Retinal pigment epithelial cell (primary cell): ENCODE results near the gene PCNX4.

ENCODE experiments used
- DNase-seq: peaks from one replicate; pipeline ENCODE4 v3.0.0-alpha.2; 2010; ENCODE audit warnings: low read depth
- H3K4me3 ChIP-seq: 2 replicates; pipeline ENCODE4 v1.5.1; 2011; ENCODE audit warnings: mild to moderate bottlenecking, low read length, control low read depth, moderate library complexity
- CTCF ChIP-seq: conservative IDR thresholded peaks from 2 replicates; pipeline ENCODE4 v1.5.1; 2011; ENCODE audit warnings: low read depth, low read length, control low read depth, inconsistent platforms

PCNX4 gene

GRCh38 chr14:60188696-60189095 lies 97.0 kb downstream of the PCNX4 start:
- DNase-seq = no peak
- H3K4me3 ChIP-seq = no peak overlapping the region
- no peak for TF ChIP-seq CTCF

GRCh38 chr14:60189923-60190840 lies 98.5 kb downstream of the PCNX4 start:
- no peak for DNase-seq
- no peak overlapping the region for H3K4me3 ChIP-seq
- no peak for TF ChIP-seq CTCF

- DNase-seq = no peak
Measured at GRCh38 chr14:60195179-60195810, 103.6 kb downstream of the PCNX4 start.

GRCh38 chr14:60196291-60196690 lies 104.6 kb downstream of the PCNX4 start:
- TF ChIP-seq CTCF = no peak
- no peak overlapping the region for H3K4me3 ChIP-seq
- no peak for DNase-seq

More at GRCh38 chr14:60195179-60195810, 103.6 kb downstream of the PCNX4 start:
- no peak overlapping the region for H3K4me3 ChIP-seq
- TF ChIP-seq CTCF = no peak

GRCh38 chr14:60197629-60198303 lies 106.0 kb downstream of the PCNX4 start:
- no peak for DNase-seq
- TF ChIP-seq CTCF = no peak
- H3K4me3 ChIP-seq = no peak overlapping the region

GRCh38 chr14:60199321-60199720 lies 107.6 kb downstream of the PCNX4 start:
- H3K4me3 ChIP-seq = no peak overlapping the region
- no peak for TF ChIP-seq CTCF
- no peak for DNase-seq
